Sigmoid colon (tissue), 7 donors: ENCODE data around the gene IL11. TPM values are rescaled to one million over a fixed set of nuclear protein-coding genes. Genes with fewer than 3 reads are reported as not detected.

ENCODE experiments used
- DNase-seq: peaks from one replicate; pipeline ENCODE4 v3.0.0-alpha.2; 2019
- H3K27ac ChIP-seq, 4 donors: fragments of 200-600 bp; sonication (generic); one replicate each; pipeline ENCODE4 v1.5.1; 2016 to 2019; ENCODE audit warnings: mild to moderate bottlenecking in 1 of 4
- H3K27me3 ChIP-seq, 3 donors: fragments of 200-600 bp; sonication (generic); one replicate each; pipeline ENCODE4 v1.5.1; 2019; ENCODE audit warnings: mild to moderate bottlenecking in 1 of 3
- H3K36me3 ChIP-seq, 4 donors: fragments of 200-600 bp; sonication (generic); one replicate each; pipeline ENCODE4 v1.5.1; 2016 to 2019
- H3K4me1 ChIP-seq, 4 donors: fragments of 200-600 bp; sonication (generic); one replicate each; pipeline ENCODE4 v1.5.1; 2017 to 2019
- H3K4me3 ChIP-seq, 4 donors: fragments of 200-600 bp; sonication (generic); one replicate each; pipeline ENCODE4 v1.5.1; 2017 to 2019; ENCODE audit warnings: mild to moderate bottlenecking in 2 of 4, moderate library complexity in 1 of 4
- H3K9me3 ChIP-seq, 4 donors: fragments of 200-600 bp in 3 of 4; sonication (generic) in 3 of 4; one replicate each; pipeline versions ENCODE4 v1.5.1 to v1.6.1; 2013 to 2019
- CTCF ChIP-seq, 4 experiments: fragments of 450-650 bp in 3 of 4; fragments of 200-600 bp in 1 of 4; IDR thresholded peaks; one replicate each; pipeline ENCODE4 v1.5.1; 2016 to 2019; ENCODE audit warnings: antibody characterized with exemption in 4 of 4, mild to moderate bottlenecking in 3 of 4, moderate library complexity in 2 of 4
- EP300 ChIP-seq, 4 donors: sonication (generic); formaldehyde crosslinking; IDR thresholded peaks; one replicate each; pipeline ENCODE4 v1.6.1; 2017; ENCODE audit warnings: antibody characterized with exemption in 4 of 4
- POLR2A ChIP-seq, 2 donors: fragments of 450-650 bp; IDR thresholded peaks; one replicate each; pipeline ENCODE4 v1.6.1; 2016; ENCODE audit warnings: antibody characterized with exemption in 2 of 2, mild to moderate bottlenecking in 2 of 2, moderate library complexity in 2 of 2
- POLR2AphosphoS5 ChIP-seq, 4 donors: sonication (generic); formaldehyde crosslinking; IDR thresholded peaks; one replicate each; pipeline ENCODE4 v1.6.1; 2017; ENCODE audit warnings: antibody characterized with exemption in 4 of 4
- WGBS, 2 donors: extraction: QIAGEN DNeasy Blood & Tissue Kit; methylation state at CpG; one replicate each; pipeline ENCODE4 v1.1.7; 2013; 5-methylcytosine and 5-hydroxymethylcytosine counted together
- intact Hi-C: fragments of 100-400 bp; cut with DNase I; formaldehyde crosslinking; loops from one replicate; pipeline ENCODE4 v1.15.1; 2023
- polyA plus RNA-seq, 3 donors: library from polyadenylated mRNA; stranded (reverse); fragments of 200-250 nt; gene quantifications; one replicate each; pipeline ENCODE4 v1.2.3, GENCODE V29; 2013
- total RNA-seq, 4 donors: library from RNA; depleted of rRNA; stranded (reverse); fragments of >200 nt; gene quantifications; one replicate each; pipeline ENCODE4 v1.1.0, GENCODE V29; 2016
- donor health status: healthy with polysubstance abuse.
- donor health status: Bipolar disorder and iron deficiency.
- donor health status: healthy.

Gene IL11
- total and polyA plus RNA-seq, 7 donors = 0.74 to 4.4 (median 0.81) TPM; not detected in 4

GRCh38 chr19:55350620-55351315 is 19.5 kb downstream of the IL11 start:
- H3K27ac ChIP-seq = no peak overlapping the region
- no peak for TF ChIP-seq POLR2AphosphoS5 (IDR thresholded peaks at IDR 0.05)
- no peak for TF ChIP-seq EP300 (IDR thresholded peaks at IDR 0.05)
- no peak for TF ChIP-seq CTCF (IDR thresholded peaks at IDR 0.05)
- TF ChIP-seq POLR2A (IDR thresholded peaks at IDR 0.05) = no peak
- intact Hi-C loops = no loop called here
- no peak overlapping the region for H3K4me3 ChIP-seq
- peaks cover 0 to 14% (median 4%) of the 10 kb centered on the region in 4 donors for H3K36me3 ChIP-seq
- H3K27me3 ChIP-seq = peaks cover 28 to 62% (median 50%) of the 10 kb centered on the region in 3 donors
- 58 to 67% methylated on average over 11 of the region's 11 CpGs for WGBS, 2 donors
- peaks cover 0 to 19% (median 17%) of the 10 kb centered on the region in 4 donors for H3K4me1 ChIP-seq
- H3K9me3 ChIP-seq = no peaks in the 10 kb centered on the region
- DNase-seq = no peak

GRCh38 chr19:55348317-55349034 is 21.8 kb downstream of the IL11 start:
- Histone ChIP-seq H3K27ac (no peak overlapping the region), H3K36me3 (peaks cover 0 to 20% (median 6%) of the 10 kb centered on the region in 4 donors), H3K4me3 (no peak overlapping the region), H3K27me3 (peaks cover 19 to 39% (median 32%) of the 10 kb centered on the region in 3 donors), H3K4me1 (peaks cover 0 to 5% (median 4%) of the 10 kb centered on the region in 4 donors), H3K9me3 (no peaks in the 10 kb centered on the region)
- no peak for TF ChIP-seq POLR2A (IDR thresholded peaks at IDR 0.05)
- TF ChIP-seq CTCF (IDR thresholded peaks at IDR 0.05) = no peak
- no peak for TF ChIP-seq EP300 (IDR thresholded peaks at IDR 0.05)
- TF ChIP-seq POLR2AphosphoS5 (IDR thresholded peaks at IDR 0.05) = no peak
- intact Hi-C loops = no loop called here
- WGBS, 2 donors = 81 to 82% methylated on average over 22 of the region's 22 CpGs
- no peak for DNase-seq

GRCh38 chr19:55347442-55348009 is 22.7 kb downstream of the IL11 start:
- Histone ChIP-seq H3K4me3 (no peak overlapping the region), H3K27me3 (peaks cover 9 to 29% (median 22%) of the 10 kb centered on the region in 3 donors), H3K27ac (no peak overlapping the region), H3K9me3 (no peaks in the 10 kb centered on the region), H3K36me3 (peaks cover 0 to 30% (median 14%) of the 10 kb centered on the region in 4 donors), H3K4me1 (no peaks in the 10 kb centered on the region)
- 90 to 91% methylated on average over 10 of the region's 10 CpGs for WGBS, 2 donors
- no peak for DNase-seq
- intact Hi-C loops = no loop called here
- TF ChIP-seq CTCF (IDR thresholded peaks at IDR 0.05) (no peak), POLR2A (IDR thresholded peaks at IDR 0.05) (no peak), POLR2AphosphoS5 (IDR thresholded peaks at IDR 0.05) (no peak), EP300 (IDR thresholded peaks at IDR 0.05) (no peak)

GRCh38 chr19:55346725-55347441 is 23.4 kb downstream of the IL11 start:
- no peak for TF ChIP-seq POLR2A (IDR thresholded peaks at IDR 0.05)
- TF ChIP-seq POLR2AphosphoS5 (IDR thresholded peaks at IDR 0.05) = no peak
- TF ChIP-seq CTCF (IDR thresholded peaks at IDR 0.05) = no peak
- no peak for TF ChIP-seq EP300 (IDR thresholded peaks at IDR 0.05)
- no peak overlapping the region for H3K27ac ChIP-seq
- peaks cover 4 to 23% (median 16%) of the 10 kb centered on the region in 3 donors for H3K27me3 ChIP-seq
- peaks cover 0 to 36% (median 18%) of the 10 kb centered on the region in 4 donors for H3K36me3 ChIP-seq
- H3K9me3 ChIP-seq = no peaks in the 10 kb centered on the region
- peaks cover 0 to 4% (median 2%) of the 10 kb centered on the region in 4 donors for H3K4me1 ChIP-seq
- intact Hi-C loops = no loop called here
- no peak overlapping the region for H3K4me3 ChIP-seq
- no peak for DNase-seq
- 92 to 94% methylated on average over 41 of the region's 41 CpGs for WGBS, 2 donors
